Measurements from ENCODE around the gene NUDT22. TPM values are rescaled to one million over a fixed set of nuclear protein-coding genes. Genes with fewer than 3 reads are reported as not detected.
"Not testable (repeated sequence)": the region's sequence is repeated elsewhere in the genome, so short reads cannot be mapped to it uniquely, and the experiment has no call there.

The NUDT22 gene
- total RNA-seq, 3 donors from 2014 or later = 34.2 to 58.0 (median 36.7) TPM

GRCh38 chr11:64245797-64246620 lies 19.9 kb downstream of the NUDT22 start:
- Histone ChIP-seq H3K4me1 (peaks cover 6 to 12% of the 10 kb centered on the region in 2 donors), H3K27ac (peak overlapping the region; percentile 73 to 84), H3K27me3 (no peaks in the 10 kb centered on the region), H3K4me3 (peak overlapping the region; percentile 71 to 91 (median 76)), H3K9me3 (no peaks in the 10 kb centered on the region), H3K36me3 (no peaks in the 10 kb centered on the region)
- TF ChIP-seq CTCF (IDR thresholded peaks at IDR 0.05) = no peak
- TF ChIP-seq POLR2AphosphoS5 (IDR thresholded peaks at IDR 0.05) = peak in 1 of 3 donors; percentile 10
- intact Hi-C loops (cut with DNase I; ENCODE audit: low total_unique reads) = no loop called here
- peak; percentile 69 to 70 for DNase-seq (ENCODE audit: low spot score in 2 of 2)

- Histone ChIP-seq H3K4me3 (peak overlapping the region; percentile 71 to 91 (median 76)), H3K4me1 (peaks cover 6 to 12% of the 10 kb centered on the region in 2 donors), H3K27ac (peak overlapping the region; percentile 73 to 84)
- H3K9me3 ChIP-seq; intact Hi-C loops (cut with DNase I; ENCODE audit: low total_unique reads); H3K36me3 ChIP-seq; H3K27me3 ChIP-seq; DNase-seq (ENCODE audit: low spot score in 2 of 2): not testable (repeated sequence)
These were observed 20.5 kb downstream of the NUDT22 start for GRCh38 chr11:64246621-64246870.

DNA sequence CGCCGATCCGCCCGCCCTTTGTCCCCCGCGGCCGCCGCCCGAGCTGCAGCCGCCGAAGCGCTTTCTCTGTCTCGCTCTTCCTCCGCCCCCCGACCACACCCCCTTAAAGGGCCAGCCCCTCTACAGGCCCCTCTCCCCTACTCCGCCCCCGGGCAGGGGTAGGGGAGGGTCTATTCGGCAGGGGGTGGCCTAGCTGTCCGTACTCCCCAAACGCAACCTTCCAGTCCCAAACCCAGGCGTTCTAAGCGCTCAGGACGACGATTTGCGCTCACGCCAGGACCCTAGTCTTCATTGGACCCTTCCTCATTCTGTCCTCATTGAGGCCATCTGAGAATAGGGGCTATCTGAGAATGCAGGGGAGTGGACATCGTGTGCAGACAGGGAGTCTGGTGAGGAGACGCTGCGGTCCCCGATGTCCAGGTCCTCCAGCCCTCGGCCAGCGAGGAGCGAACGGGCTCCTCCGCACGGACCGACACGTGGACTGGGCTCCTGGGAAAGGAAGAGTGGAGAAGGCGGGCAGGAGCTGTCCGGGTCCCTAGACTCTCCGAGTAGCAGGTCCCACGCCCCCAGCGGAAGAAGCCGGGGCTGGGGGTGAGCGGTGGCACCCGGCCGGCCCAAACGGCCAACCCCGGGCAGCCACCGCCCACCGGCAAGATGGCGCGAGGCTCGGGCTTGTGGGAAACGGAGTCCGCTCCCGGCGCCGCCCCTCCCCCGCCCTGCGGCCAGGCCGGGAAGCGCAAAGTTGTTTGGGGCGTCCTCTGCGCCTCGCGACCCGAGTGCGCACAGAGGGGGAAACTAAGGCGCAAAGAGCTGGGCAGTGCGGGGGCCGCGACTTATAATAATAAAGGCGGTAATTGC lies 21.0 kb downstream of the NUDT22 start, which contains the start of gene PPP1R14B:
Gene PPP1R14B, minus strand, starts transcription at position 73 of the 858 bp plus-strand sequence. CDS start 270 bp downstream, outside the sequence.
- H3K4me1 ChIP-seq = peaks cover 10 to 16% of the 10 kb centered on the region in 2 donors
- intact Hi-C loops (cut with DNase I; ENCODE audit: low total_unique reads) = no loop called here
- peak within 1 kb of the TSS; percentile 73 to 84 for H3K27ac ChIP-seq

DNA sequence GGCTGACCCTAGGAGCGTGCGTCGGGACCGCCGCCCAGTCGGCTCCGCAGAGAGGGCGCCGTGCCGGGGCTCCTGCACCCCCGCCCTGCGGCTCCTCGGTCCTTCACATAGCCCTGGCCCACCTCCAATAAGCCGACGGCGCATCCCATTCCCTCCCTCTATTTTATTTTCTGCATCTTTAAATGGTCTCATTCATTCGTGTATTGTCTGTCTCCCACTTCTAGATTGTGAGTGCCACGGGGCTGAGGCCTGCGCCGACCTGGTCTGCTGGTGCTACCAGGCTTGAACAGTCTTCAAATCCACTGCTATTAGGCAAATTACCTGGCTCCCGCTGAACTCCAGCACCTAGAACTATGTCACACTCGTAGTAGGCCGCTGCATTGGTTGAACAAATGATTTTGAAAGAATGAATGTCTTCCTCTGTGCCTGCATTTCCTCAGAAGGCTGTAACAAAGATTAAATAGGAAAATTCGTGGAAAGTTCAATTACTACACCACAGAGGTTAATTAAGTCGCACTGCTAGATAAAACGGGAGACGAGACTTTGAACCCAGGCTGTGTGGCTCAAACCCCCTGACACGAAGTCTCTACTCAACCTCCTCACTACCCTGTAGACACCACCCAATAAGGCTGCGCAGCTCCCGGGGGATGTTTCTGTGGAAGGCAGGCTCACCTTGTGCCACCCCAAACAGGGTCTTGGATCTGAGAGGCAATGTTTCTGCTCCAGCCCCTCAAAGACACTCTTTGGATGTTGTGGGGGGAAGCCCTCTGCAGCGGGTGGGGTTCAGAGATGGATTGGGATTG lies 21.9 kb downstream of the NUDT22 start:
- DNase-seq (ENCODE audit: low spot score in 2 of 2) = no peak
- H3K9me3 ChIP-seq = no peaks in the 10 kb centered on the region
- peak overlapping the region; percentile 73 to 74 for H3K27ac ChIP-seq
- H3K36me3 ChIP-seq = no peaks in the 10 kb centered on the region
- no peaks in the 10 kb centered on the region for H3K27me3 ChIP-seq
- peak overlapping the region; percentile 71 to 91 (median 76) for H3K4me3 ChIP-seq
- peaks cover 14 to 21% of the 10 kb centered on the region in 2 donors for H3K4me1 ChIP-seq
- intact Hi-C loops (cut with DNase I; ENCODE audit: low total_unique reads) = no loop called here
- no peak for TF ChIP-seq CTCF (IDR thresholded peaks at IDR 0.05)
- TF ChIP-seq POLR2A (IDR thresholded peaks at IDR 0.05) = no peak
- no peak for TF ChIP-seq POLR2AphosphoS5 (IDR thresholded peaks at IDR 0.05)

More for the DNA sequence above, 21.0 kb downstream of the NUDT22 start, which contains the start of gene PPP1R14B:
- TF ChIP-seq CTCF (IDR thresholded peaks at IDR 0.05) (peak in 1 of 3 donors; percentile 21), POLR2A (IDR thresholded peaks at IDR 0.05) (no peak), POLR2AphosphoS5 (IDR thresholded peaks at IDR 0.05) (no peak)
- Histone ChIP-seq H3K36me3 (no peaks in the 10 kb centered on the region), H3K27me3 (no peaks in the 10 kb centered on the region), H3K9me3 (no peaks in the 10 kb centered on the region), H3K4me3 (peak within 1 kb of the TSS; percentile 71 to 91 (median 76))
- DNase-seq (ENCODE audit: low spot score in 2 of 2) = peak; percentile 73 to 85

- Histone ChIP-seq H3K36me3 (no peaks in the 10 kb centered on the region), H3K27ac (no peak overlapping the region), H3K4me1 (peaks cover 14 to 21% of the 10 kb centered on the region in 2 donors), H3K9me3 (no peaks in the 10 kb centered on the region), H3K27me3 (no peaks in the 10 kb centered on the region), H3K4me3 (no peak overlapping the region)
- TF ChIP-seq POLR2AphosphoS5 (IDR thresholded peaks at IDR 0.05) (no peak), POLR2A (IDR thresholded peaks at IDR 0.05) (no peak), CTCF (IDR thresholded peaks at IDR 0.05) (no peak)
- no peak for DNase-seq (ENCODE audit: low spot score in 2 of 2)
- intact Hi-C loops (cut with DNase I; ENCODE audit: low total_unique reads) = no loop called here
These were observed 22.5 kb downstream of the NUDT22 start for GRCh38 chr11:64248578-64248977.
